Keratinocyte (primary cell): ENCODE measurements around the gene DEFB131A. TPM values are rescaled to one million over a fixed set of nuclear protein-coding genes. Genes with fewer than 3 reads are reported as not detected.
"Not testable (repeated sequence)": the region's sequence is repeated elsewhere in the genome, so short reads cannot be mapped to it uniquely, and the experiment has no call there.

Source experiments
- DNase-seq: peaks from one replicate; pipeline ENCODE4 v3.0.0-alpha.2; 2011; ENCODE audit warnings: low read depth, missing footprints, low spot score
- FAIRE-seq: peaks from 2 replicates; lab custom pipeline; 2011; peaks lifted over from hg19 to GRCh38; lab: Jason Lieb, UNC
- H2AFZ ChIP-seq: 2 replicates; pipeline ENCODE4 v1.6.0; 2012; ENCODE audit warnings: low read length, control low read depth, inconsistent platforms; ENCODE audit not compliant: control insufficient read depth
- H3K27ac ChIP-seq: 2 replicates; pipeline ENCODE4 v1.5.1; 2011; ENCODE audit warnings: low read length; ENCODE audit not compliant: control insufficient read depth, insufficient read depth
- H3K27me3 ChIP-seq: 3 replicates; pipeline ENCODE4 v1.6.0; 2011; ENCODE audit warnings: low read length; ENCODE audit not compliant: control insufficient read depth, insufficient read depth; ENCODE audit errors: extremely low read depth
- H3K36me3 ChIP-seq, 2 experiments: 2 replicates in 1 of 2; 3 replicates in 1 of 2; pipeline ENCODE4 v1.5.1; 2011; ENCODE audit warnings: low read length in 2 of 2, mild to moderate bottlenecking in 1 of 2; ENCODE audit not compliant: control insufficient read depth in 2 of 2, insufficient read depth in 2 of 2; ENCODE audit errors: extremely low read depth in 1 of 2
- H3K4me1 ChIP-seq: 3 replicates; pipeline ENCODE4 v1.5.1; 2011; ENCODE audit warnings: low read length; ENCODE audit not compliant: control insufficient read depth, insufficient read depth; ENCODE audit errors: extremely low read depth
- H3K4me2 ChIP-seq: 3 replicates; pipeline ENCODE4 v1.6.0; 2011; ENCODE audit warnings: low read depth, low read length; ENCODE audit not compliant: control insufficient read depth, insufficient read depth; ENCODE audit errors: extremely low read depth
- H3K4me3 ChIP-seq, 3 experiments: fragments of 200-600 bp in 1 of 3; sonication (generic) in 1 of 3; 2 replicates in 2 of 3; 3 replicates in 1 of 3; pipeline ENCODE4 v1.5.1; 2011 to 2016; ENCODE audit warnings: low read length in 3 of 3, mild to moderate bottlenecking in 3 of 3, control low read depth in 2 of 3, inconsistent platforms in 1 of 3, low read depth in 1 of 3, mixed read lengths in 1 of 3, mixed run types in 1 of 3, moderate library complexity in 1 of 3; ENCODE audit not compliant: control insufficient read depth in 2 of 3, insufficient read depth in 2 of 3; ENCODE audit errors: extremely low read depth in 1 of 3
- H3K79me2 ChIP-seq: 2 replicates; pipeline ENCODE4 v1.6.0; 2012; ENCODE audit warnings: low read length; ENCODE audit not compliant: control insufficient read depth, insufficient read depth
- H3K9ac ChIP-seq: 3 replicates; pipeline ENCODE4 v1.6.0; 2011; ENCODE audit warnings: low read length; ENCODE audit not compliant: control insufficient read depth, insufficient read depth; ENCODE audit errors: extremely low read depth
- H3K9me1 ChIP-seq: 3 replicates; pipeline ENCODE4 v1.6.0; 2011; ENCODE audit warnings: low read length; ENCODE audit not compliant: control insufficient read depth, insufficient read depth; ENCODE audit errors: extremely low read depth
- H3K9me3 ChIP-seq: 2 replicates; pipeline ENCODE4 v1.5.1; 2012; ENCODE audit warnings: low read depth, low read length; ENCODE audit not compliant: control insufficient read depth
- H4K20me1 ChIP-seq: 3 replicates; pipeline ENCODE4 v1.6.0; 2011; ENCODE audit warnings: low read length; ENCODE audit not compliant: control insufficient read depth, insufficient read depth; ENCODE audit errors: extremely low read depth
- dilution Hi-C: fragments of 300-500 bp; cut with MboI; formaldehyde crosslinking; loops from one replicate; pipeline ENCODE4 v1.7.0; 2020; ENCODE audit warnings: low sequenced_read_pairs; ENCODE audit not compliant: extremely low pct_ligation_motif_present
- polyA plus RNA-seq, 5 experiments: library from polyadenylated mRNA; depleted of rRNA in 3 of 5; stranded (reverse) in 3 of 5; stranded (forward) in 1 of 5; unstranded in 1 of 5; fragments of >200 nt; gene quantifications; 1 replicate in 1 of 5; 2 replicates in 3 of 5; 3 replicates in 1 of 5; pipeline versions ENCODE4 v1.2.1 to v1.2.3, GENCODE V29; 2011 to 2012; ENCODE audit warnings: missing spikeins in 2 of 5, low read depth in 1 of 5, low replicate concordance in 1 of 5
- TF ChIP-seq, protein P1 (sequence below), 3 experiments: IDR thresholded peaks in 1 of 3; conservative IDR thresholded peaks in 1 of 3; optimal IDR thresholded peaks in 1 of 3; 2 replicates in 2 of 3; 3 replicates in 1 of 3; pipeline versions ENCODE3 to v1.5.1; 2011; ENCODE audit warnings: low read length in 3 of 3, mild to moderate bottlenecking in 3 of 3, moderate library complexity in 2 of 3, control low read depth in 1 of 3, inconsistent platforms in 1 of 3; ENCODE audit not compliant: insufficient read depth in 2 of 3; ENCODE audit errors: extremely low read depth in 1 of 3

DEFB131A gene
- polyA plus RNA-seq, 1 donor (not counting 4 experiments of a cell fraction or from before 2014, with no cell fraction given): not detected

DNA sequence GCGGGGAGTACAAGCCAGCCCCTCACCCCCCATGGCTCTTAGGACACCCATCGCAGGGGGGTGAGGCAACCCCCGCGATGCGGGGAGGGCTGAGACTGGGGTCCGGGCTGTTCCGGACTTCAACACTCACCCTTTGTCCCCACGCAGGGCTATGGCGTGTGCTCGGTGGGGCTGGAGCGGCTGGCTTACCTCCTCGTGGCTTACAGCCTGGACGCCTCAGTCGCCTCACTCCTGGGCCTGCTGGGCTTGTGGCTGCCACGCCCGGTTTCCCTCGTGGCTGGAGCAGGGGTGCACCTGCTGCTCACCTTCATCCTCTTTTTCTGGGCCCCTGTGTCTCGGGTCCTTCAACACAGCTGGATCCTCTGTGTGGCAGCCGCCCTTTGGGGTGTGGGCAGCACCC is 49.4 kb downstream of the DEFB131A start:
- H3K9me1 ChIP-seq, H3K27ac ChIP-seq, H3K9ac ChIP-seq, H3K4me3 ChIP-seq, H3K79me2 ChIP-seq, H3K27me3 ChIP-seq, H2AFZ ChIP-seq, H4K20me1 ChIP-seq, H3K9me3 ChIP-seq, dilution Hi-C loops, FAIRE-seq, H3K4me2 ChIP-seq, DNase-seq, H3K4me1 ChIP-seq, H3K36me3 ChIP-seq: not testable (repeated sequence)

- H3K9ac ChIP-seq, FAIRE-seq, H3K27me3 ChIP-seq, H3K9me1 ChIP-seq, H3K4me2 ChIP-seq, DNase-seq, H3K36me3 ChIP-seq, dilution Hi-C loops, H2AFZ ChIP-seq, H3K4me1 ChIP-seq, H3K27ac ChIP-seq, H4K20me1 ChIP-seq, H3K4me3 ChIP-seq, H3K9me3 ChIP-seq, H3K79me2 ChIP-seq: not testable (repeated sequence)
These were observed 50.2 kb downstream of the DEFB131A start for GRCh38 chr4:9494256-9495035.

DNA sequence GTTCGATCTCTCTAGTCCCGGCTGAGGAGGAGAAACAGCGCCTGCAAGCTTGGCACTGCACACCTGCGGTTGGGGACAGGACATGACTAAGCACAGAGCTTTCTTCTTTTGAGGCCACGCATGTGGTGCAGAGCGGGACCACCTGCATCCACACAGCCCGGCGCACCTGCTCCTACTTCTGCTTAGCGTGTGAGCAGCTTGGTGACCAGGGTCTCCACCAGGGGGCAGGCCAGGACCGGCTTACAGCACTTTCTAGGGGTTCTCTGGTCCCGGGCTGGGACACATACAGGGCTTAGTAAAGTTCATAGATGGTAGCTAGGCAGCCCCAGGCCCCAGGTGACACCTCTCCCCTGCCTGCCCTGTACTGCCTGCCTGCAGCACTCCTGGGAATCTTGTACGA is 51.2 kb downstream of the DEFB131A start:
- H3K9ac ChIP-seq, H2AFZ ChIP-seq, H3K4me2 ChIP-seq, H3K9me1 ChIP-seq, H3K27ac ChIP-seq, FAIRE-seq, H3K4me3 ChIP-seq, DNase-seq, H3K4me1 ChIP-seq, H3K9me3 ChIP-seq, H3K79me2 ChIP-seq, H3K27me3 ChIP-seq, dilution Hi-C loops, H3K36me3 ChIP-seq, H4K20me1 ChIP-seq: not testable (repeated sequence)
- TF ChIP-seq, protein P1, sequence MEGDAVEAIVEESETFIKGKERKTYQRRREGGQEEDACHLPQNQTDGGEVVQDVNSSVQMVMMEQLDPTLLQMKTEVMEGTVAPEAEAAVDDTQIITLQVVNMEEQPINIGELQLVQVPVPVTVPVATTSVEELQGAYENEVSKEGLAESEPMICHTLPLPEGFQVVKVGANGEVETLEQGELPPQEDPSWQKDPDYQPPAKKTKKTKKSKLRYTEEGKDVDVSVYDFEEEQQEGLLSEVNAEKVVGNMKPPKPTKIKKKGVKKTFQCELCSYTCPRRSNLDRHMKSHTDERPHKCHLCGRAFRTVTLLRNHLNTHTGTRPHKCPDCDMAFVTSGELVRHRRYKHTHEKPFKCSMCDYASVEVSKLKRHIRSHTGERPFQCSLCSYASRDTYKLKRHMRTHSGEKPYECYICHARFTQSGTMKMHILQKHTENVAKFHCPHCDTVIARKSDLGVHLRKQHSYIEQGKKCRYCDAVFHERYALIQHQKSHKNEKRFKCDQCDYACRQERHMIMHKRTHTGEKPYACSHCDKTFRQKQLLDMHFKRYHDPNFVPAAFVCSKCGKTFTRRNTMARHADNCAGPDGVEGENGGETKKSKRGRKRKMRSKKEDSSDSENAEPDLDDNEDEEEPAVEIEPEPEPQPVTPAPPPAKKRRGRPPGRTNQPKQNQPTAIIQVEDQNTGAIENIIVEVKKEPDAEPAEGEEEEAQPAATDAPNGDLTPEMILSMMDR (optimal IDR thresholded peaks at IDR 0.05 in 1 of 3, IDR thresholded peaks at IDR 0.05 in 1 of 3, conservative IDR thresholded peaks at IDR 0.05 in 1 of 3; ENCODE audit: extremely low read depth in 1 of 3, insufficient read depth in 2 of 3, low read length in 3 of 3): peak in 1 of 3 experiments; percentile 52

- H3K4me3 ChIP-seq, H3K79me2 ChIP-seq, dilution Hi-C loops, FAIRE-seq, H3K27ac ChIP-seq, H4K20me1 ChIP-seq, DNase-seq, H3K9me1 ChIP-seq, H3K36me3 ChIP-seq, H3K9me3 ChIP-seq, H3K9ac ChIP-seq, H3K27me3 ChIP-seq, H3K4me2 ChIP-seq, H3K4me1 ChIP-seq, H2AFZ ChIP-seq: not testable (repeated sequence)
These were observed 53.6 kb downstream of the DEFB131A start for GRCh38 chr4:9497575-9498467.
